SK-N-SH (cell line): ENCODE data around the gene PARP11.

ENCODE experiments used
- ELF1 ChIP-seq: IDR thresholded peaks from 2 replicates; pipeline ENCODE4 v1.4.0; 2012
- EP300 ChIP-seq, 2 experiments: IDR thresholded peaks; 2 replicates each; pipeline versions ENCODE4 v1.4.0 to v1.6.1; 2012; ENCODE audit warnings: borderline replicate concordance in 1 of 2, low read depth in 1 of 2, low read length in 1 of 2
- EZH2phosphoT487 ChIP-seq: fragments of 200-600 bp; sonication (generic); IDR thresholded peaks from 2 replicates; pipeline ENCODE4 v1.6.1; 2017; ENCODE audit warnings: low read depth, mixed run types, mild to moderate bottlenecking, antibody characterized with exemption, moderate library complexity, borderline replicate concordance
- GABPA ChIP-seq: IDR thresholded peaks from 2 replicates; pipeline ENCODE4 v1.4.0; 2012; ENCODE audit warnings: low read depth, mild to moderate bottlenecking
- NRF1 ChIP-seq: IDR thresholded peaks from 2 replicates; pipeline ENCODE4 v1.6.1; 2012; ENCODE audit warnings: low read depth, mild to moderate bottlenecking, low read length
- POLR2AphosphoS5 ChIP-seq: IDR thresholded peaks from 2 replicates; pipeline ENCODE4 v1.6.1; 2012; ENCODE audit warnings: low read depth, low read length
- RFX5 ChIP-seq: IDR thresholded peaks from 2 replicates; pipeline ENCODE4 v1.6.1; 2012; ENCODE audit warnings: mild to moderate bottlenecking, improper control_type of control experiment, low read length
- SMC3 ChIP-seq: IDR thresholded peaks from 2 replicates; pipeline ENCODE4 v1.6.1; 2012; ENCODE audit warnings: low read depth, low read length, improper control_type of control experiment
- USF2 ChIP-seq: fragments of 150-350 bp; IDR thresholded peaks from 2 replicates; pipeline ENCODE4 v1.6.1; 2017; ENCODE audit warnings: antibody characterized with exemption, low read length, low read depth, borderline replicate concordance
- YY1 ChIP-seq: IDR thresholded peaks from 2 replicates; pipeline ENCODE4 v1.4.0; 2012; ENCODE audit warnings: low read depth, mild to moderate bottlenecking
- TF ChIP-seq, protein P1 (sequence below): IDR thresholded peaks from 2 replicates; pipeline ENCODE4 v1.4.0; 2012; ENCODE audit warnings: low read depth, borderline replicate concordance
- TF ChIP-seq, protein P2 (sequence below): fragments of 200-600 bp; sonication (generic); IDR thresholded peaks from 2 replicates; pipeline ENCODE4 v1.6.1; 2017; ENCODE audit warnings: antibody characterized with exemption, mild to moderate bottlenecking, moderate library complexity

- TF ChIP-seq POLR2AphosphoS5 = no peak
- TF ChIP-seq, protein P1, sequence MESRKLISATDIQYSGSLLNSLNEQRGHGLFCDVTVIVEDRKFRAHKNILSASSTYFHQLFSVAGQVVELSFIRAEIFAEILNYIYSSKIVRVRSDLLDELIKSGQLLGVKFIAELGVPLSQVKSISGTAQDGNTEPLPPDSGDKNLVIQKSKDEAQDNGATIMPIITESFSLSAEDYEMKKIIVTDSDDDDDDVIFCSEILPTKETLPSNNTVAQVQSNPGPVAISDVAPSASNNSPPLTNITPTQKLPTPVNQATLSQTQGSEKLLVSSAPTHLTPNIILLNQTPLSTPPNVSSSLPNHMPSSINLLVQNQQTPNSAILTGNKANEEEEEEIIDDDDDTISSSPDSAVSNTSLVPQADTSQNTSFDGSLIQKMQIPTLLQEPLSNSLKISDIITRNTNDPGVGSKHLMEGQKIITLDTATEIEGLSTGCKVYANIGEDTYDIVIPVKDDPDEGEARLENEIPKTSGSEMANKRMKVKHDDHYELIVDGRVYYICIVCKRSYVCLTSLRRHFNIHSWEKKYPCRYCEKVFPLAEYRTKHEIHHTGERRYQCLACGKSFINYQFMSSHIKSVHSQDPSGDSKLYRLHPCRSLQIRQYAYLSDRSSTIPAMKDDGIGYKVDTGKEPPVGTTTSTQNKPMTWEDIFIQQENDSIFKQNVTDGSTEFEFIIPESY = no peak
- no peak for TF ChIP-seq ELF1
- TF ChIP-seq GABPA = no peak
- TF ChIP-seq, protein P2, sequence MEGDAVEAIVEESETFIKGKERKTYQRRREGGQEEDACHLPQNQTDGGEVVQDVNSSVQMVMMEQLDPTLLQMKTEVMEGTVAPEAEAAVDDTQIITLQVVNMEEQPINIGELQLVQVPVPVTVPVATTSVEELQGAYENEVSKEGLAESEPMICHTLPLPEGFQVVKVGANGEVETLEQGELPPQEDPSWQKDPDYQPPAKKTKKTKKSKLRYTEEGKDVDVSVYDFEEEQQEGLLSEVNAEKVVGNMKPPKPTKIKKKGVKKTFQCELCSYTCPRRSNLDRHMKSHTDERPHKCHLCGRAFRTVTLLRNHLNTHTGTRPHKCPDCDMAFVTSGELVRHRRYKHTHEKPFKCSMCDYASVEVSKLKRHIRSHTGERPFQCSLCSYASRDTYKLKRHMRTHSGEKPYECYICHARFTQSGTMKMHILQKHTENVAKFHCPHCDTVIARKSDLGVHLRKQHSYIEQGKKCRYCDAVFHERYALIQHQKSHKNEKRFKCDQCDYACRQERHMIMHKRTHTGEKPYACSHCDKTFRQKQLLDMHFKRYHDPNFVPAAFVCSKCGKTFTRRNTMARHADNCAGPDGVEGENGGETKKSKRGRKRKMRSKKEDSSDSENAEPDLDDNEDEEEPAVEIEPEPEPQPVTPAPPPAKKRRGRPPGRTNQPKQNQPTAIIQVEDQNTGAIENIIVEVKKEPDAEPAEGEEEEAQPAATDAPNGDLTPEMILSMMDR = no peak
- TF ChIP-seq YY1 = no peak
- no peak for TF ChIP-seq EZH2phosphoT487
- no peak for TF ChIP-seq EP300 (IDR thresholded peaks at IDR 0.05; ENCODE audit: borderline replicate concordance in 1 of 2, low read depth in 1 of 2, low read length in 1 of 2)
- TF ChIP-seq SMC3 = no peak
- no peak for TF ChIP-seq RFX5
- TF ChIP-seq NRF1 = no peak
- no peak for TF ChIP-seq USF2
These were observed 25.6 kb upstream of the PARP11 start for GRCh38 chr12:3898756-3899155.
